ENCODE measurements around the gene ZNF331.

Gene ZNF331

DNA sequence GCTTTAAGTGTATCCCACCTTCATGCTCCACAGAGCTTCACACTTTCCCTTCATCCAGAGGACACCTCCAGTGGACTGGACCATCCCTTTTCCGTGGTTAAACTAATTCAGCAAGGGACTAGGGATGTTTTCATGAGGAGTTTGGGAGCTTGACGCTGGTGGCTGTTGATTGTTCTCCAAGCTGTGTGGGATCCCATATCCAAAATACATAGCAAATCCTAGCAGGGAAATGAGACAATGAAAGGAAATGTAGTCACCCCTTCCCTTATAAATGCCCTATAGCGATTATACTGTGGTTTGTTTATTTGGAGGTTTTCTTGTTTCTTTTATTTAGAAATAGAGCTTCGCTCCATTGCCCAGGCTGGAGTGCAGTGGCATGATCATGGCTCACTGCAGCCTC, 62.3 kb downstream of the ZNF331 start:
- Histone ChIP-seq H3K9me3 (ENCODE audit: insufficient read depth, low read length) (no peaks in the 10 kb centered on the region), H3K9me2 (replicated peaks; ENCODE audit: insufficient read depth, low read length) (no peaks in the 10 kb centered on the region), H3K79me2 (ENCODE audit: insufficient read depth, low read length) (no peaks in the 10 kb centered on the region), H3K9ac (ENCODE audit: low read length) (no peak overlapping the region), H3K4me2 (ENCODE audit: low read depth, low read length, poor library complexity, severe bottlenecking) (no peak overlapping the region), H2AFZ (ENCODE audit: low read depth, low read length, severe bottlenecking) (no peak overlapping the region), H3K27ac (ENCODE audit: low read depth, low read length) (no peak overlapping the region), H4K20me1 (ENCODE audit: low read depth, low read length) (no peaks in the 10 kb centered on the region), H3F3A (ENCODE audit: insufficient read depth) (no peaks in the 10 kb centered on the region), H3K27me3 (ENCODE audit: low read length) (no peaks in the 10 kb centered on the region), H3K36me3 (ENCODE audit: low read length) (no peaks in the 10 kb centered on the region), H3K4me3 (ENCODE audit: insufficient read depth, low read length, poor library complexity, severe bottlenecking) (no peak overlapping the region)
- TF ChIP-seq EZH2phosphoT487 (conservative IDR thresholded peaks at IDR 0.05; ENCODE audit: low read length): no peak
- TF ChIP-seq, protein P1, sequence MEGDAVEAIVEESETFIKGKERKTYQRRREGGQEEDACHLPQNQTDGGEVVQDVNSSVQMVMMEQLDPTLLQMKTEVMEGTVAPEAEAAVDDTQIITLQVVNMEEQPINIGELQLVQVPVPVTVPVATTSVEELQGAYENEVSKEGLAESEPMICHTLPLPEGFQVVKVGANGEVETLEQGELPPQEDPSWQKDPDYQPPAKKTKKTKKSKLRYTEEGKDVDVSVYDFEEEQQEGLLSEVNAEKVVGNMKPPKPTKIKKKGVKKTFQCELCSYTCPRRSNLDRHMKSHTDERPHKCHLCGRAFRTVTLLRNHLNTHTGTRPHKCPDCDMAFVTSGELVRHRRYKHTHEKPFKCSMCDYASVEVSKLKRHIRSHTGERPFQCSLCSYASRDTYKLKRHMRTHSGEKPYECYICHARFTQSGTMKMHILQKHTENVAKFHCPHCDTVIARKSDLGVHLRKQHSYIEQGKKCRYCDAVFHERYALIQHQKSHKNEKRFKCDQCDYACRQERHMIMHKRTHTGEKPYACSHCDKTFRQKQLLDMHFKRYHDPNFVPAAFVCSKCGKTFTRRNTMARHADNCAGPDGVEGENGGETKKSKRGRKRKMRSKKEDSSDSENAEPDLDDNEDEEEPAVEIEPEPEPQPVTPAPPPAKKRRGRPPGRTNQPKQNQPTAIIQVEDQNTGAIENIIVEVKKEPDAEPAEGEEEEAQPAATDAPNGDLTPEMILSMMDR (IDR thresholded peaks at IDR 0.05; ENCODE audit: insufficient read depth, low read length, poor library complexity, severe bottlenecking): no peak

DNA sequence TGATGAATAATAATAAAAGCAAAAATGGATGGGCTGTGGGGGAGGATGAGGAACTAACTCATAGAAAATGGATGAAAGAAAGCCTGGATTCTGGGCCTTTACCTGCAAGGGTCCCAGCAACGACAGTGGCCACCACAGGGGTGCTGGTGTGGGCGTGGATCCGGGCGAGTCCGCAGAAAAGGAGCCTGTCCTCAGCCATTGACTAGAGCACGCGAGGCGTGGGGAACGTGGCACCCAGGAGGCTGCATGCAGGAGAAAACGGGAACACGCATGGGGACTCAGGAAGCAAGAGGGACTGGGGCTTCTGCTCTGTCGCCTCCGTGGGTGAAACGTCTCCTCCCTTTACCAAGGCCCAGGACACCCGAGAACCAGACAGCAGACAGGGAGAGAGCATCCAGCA, 68.1 kb downstream of the ZNF331 start:
- Histone ChIP-seq H3K79me2 (ENCODE audit: insufficient read depth, low read length) (no peaks in the 10 kb centered on the region), H3K27ac (ENCODE audit: low read depth, low read length) (no peak overlapping the region), H3K4me2 (ENCODE audit: low read depth, low read length, poor library complexity, severe bottlenecking) (no peak overlapping the region), H4K20me1 (ENCODE audit: low read depth, low read length) (no peaks in the 10 kb centered on the region), H3K27me3 (ENCODE audit: low read length) (no peaks in the 10 kb centered on the region), H3K9ac (ENCODE audit: low read length) (no peak overlapping the region), H2AFZ (ENCODE audit: low read depth, low read length, severe bottlenecking) (no peak overlapping the region), H3K4me3 (ENCODE audit: insufficient read depth, low read length, poor library complexity, severe bottlenecking) (no peak overlapping the region), H3K9me3 (ENCODE audit: insufficient read depth, low read length) (no peaks in the 10 kb centered on the region), H3F3A (ENCODE audit: insufficient read depth) (no peaks in the 10 kb centered on the region), H3K9me2 (replicated peaks; ENCODE audit: insufficient read depth, low read length) (no peaks in the 10 kb centered on the region), H3K36me3 (ENCODE audit: low read length) (no peaks in the 10 kb centered on the region)
- no peak for TF ChIP-seq EZH2phosphoT487 (conservative IDR thresholded peaks at IDR 0.05; ENCODE audit: low read length)
- TF ChIP-seq, protein P1 (IDR thresholded peaks at IDR 0.05; ENCODE audit: insufficient read depth, low read length, poor library complexity, severe bottlenecking): no peak

DNA sequence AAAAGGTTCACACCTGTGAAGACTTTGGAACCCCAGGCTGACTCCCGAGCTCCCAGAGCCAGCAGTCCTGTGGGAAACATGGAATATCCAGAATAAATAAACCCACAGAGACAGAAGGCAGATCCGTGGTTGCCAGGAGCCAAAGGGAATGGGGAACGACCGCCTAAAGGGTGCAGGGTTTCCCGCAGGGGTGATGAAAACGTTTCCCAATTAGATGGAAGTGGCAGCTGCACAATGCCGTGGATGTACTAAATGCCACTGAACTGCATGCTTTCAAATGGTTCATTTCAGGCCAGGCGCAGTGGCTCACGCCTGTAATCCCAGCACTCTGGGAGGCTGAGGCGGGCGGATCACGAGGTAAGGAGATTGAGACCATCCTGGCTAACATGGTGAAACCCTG, 70.4 kb downstream of the ZNF331 start:
- no peaks in the 10 kb centered on the region for H3K36me3 ChIP-seq (ENCODE audit: low read length)
- H3K27ac ChIP-seq (ENCODE audit: low read depth, low read length): no peak overlapping the region
- no peaks in the 10 kb centered on the region for H4K20me1 ChIP-seq (ENCODE audit: low read depth, low read length)
- H3K27me3 ChIP-seq (ENCODE audit: low read length): no peaks in the 10 kb centered on the region
- no peak overlapping the region for H2AFZ ChIP-seq (ENCODE audit: low read depth, low read length, severe bottlenecking)
- no peaks in the 10 kb centered on the region for H3K9me3 ChIP-seq (ENCODE audit: insufficient read depth, low read length)
- no peak overlapping the region for H3K4me3 ChIP-seq (ENCODE audit: insufficient read depth, low read length, poor library complexity, severe bottlenecking)
- H3F3A ChIP-seq (ENCODE audit: insufficient read depth): no peaks in the 10 kb centered on the region
- no peaks in the 10 kb centered on the region for H3K9me2 ChIP-seq (replicated peaks; ENCODE audit: insufficient read depth, low read length)
- H3K79me2 ChIP-seq (ENCODE audit: insufficient read depth, low read length): no peaks in the 10 kb centered on the region
- H3K4me2 ChIP-seq (ENCODE audit: low read depth, low read length, poor library complexity, severe bottlenecking): no peak overlapping the region
- TF ChIP-seq EZH2phosphoT487 (conservative IDR thresholded peaks at IDR 0.05; ENCODE audit: low read length): no peak
- TF ChIP-seq, protein P1 (IDR thresholded peaks at IDR 0.05; ENCODE audit: insufficient read depth, low read length, poor library complexity, severe bottlenecking): no peak
- H3K9ac ChIP-seq (ENCODE audit: low read length): no peak overlapping the region

Data from SU-DHL-6 (cell line).